GM23248 (cell line): Measurements from ENCODE around the gene NCK2. TPM values are rescaled to one million over a fixed set of nuclear protein-coding genes. Genes with fewer than 3 reads are reported as not detected.

Source experiments
- DNase-seq: peaks from one replicate; pipeline ENCODE4 v3.0.0-alpha.2; 2015
- H2AFZ ChIP-seq: fragments of 200-600 bp; sonication (generic); 2 replicates; pipeline ENCODE4 v1.6.1; 2016; ENCODE audit warnings: antibody characterized with exemption
- H3F3A ChIP-seq: fragments of 200-600 bp; sonication (generic); 2 replicates; pipeline ENCODE4 v1.6.1; 2016; ENCODE audit warnings: mild to moderate bottlenecking, antibody characterized with exemption, mixed run types; ENCODE audit not compliant: insufficient read depth
- H3K27ac ChIP-seq: fragments of 200-600 bp; sonication (generic); 2 replicates; pipeline ENCODE4 v1.5.1; 2016; ENCODE audit warnings: mild to moderate bottlenecking
- H3K27me3 ChIP-seq: fragments of 200-600 bp; sonication (generic); replicated peaks from 2 replicates; pipeline ENCODE4 v1.6.1; 2016; ENCODE audit warnings: mild to moderate bottlenecking; ENCODE audit not compliant: insufficient read depth
- H3K36me3 ChIP-seq: fragments of 200-600 bp; sonication (generic); 2 replicates; pipeline ENCODE4 v1.6.1; 2016; ENCODE audit warnings: low read depth, mild to moderate bottlenecking
- H3K4me1 ChIP-seq: fragments of 200-600 bp; sonication (generic); 2 replicates; pipeline ENCODE4 v1.6.1; 2016; ENCODE audit warnings: mild to moderate bottlenecking; ENCODE audit not compliant: insufficient read depth
- H3K4me2 ChIP-seq: fragments of 200-600 bp; sonication (generic); one replicate; pipeline ENCODE4 v1.6.1; 2016; ENCODE audit warnings: mild to moderate bottlenecking; ENCODE audit not compliant: unreplicated experiment
- H3K4me3 ChIP-seq: fragments of 200-600 bp; sonication (generic); 2 replicates; pipeline ENCODE4 v1.5.1; 2016; ENCODE audit warnings: mild to moderate bottlenecking
- H3K79me2 ChIP-seq: fragments of 200-600 bp; sonication (generic); 2 replicates; pipeline ENCODE4 v1.6.1; 2016; ENCODE audit warnings: mild to moderate bottlenecking; ENCODE audit not compliant: insufficient read depth
- H3K9ac ChIP-seq: fragments of 200-600 bp; sonication (generic); 2 replicates; pipeline ENCODE4 v1.6.1; 2016; ENCODE audit warnings: mild to moderate bottlenecking
- H3K9me2 ChIP-seq: fragments of 200-600 bp; sonication (generic); 2 replicates; pipeline ENCODE4 v1.6.1; 2016; ENCODE audit warnings: mixed run types, mild to moderate bottlenecking, moderate library complexity; ENCODE audit not compliant: insufficient read depth
- H3K9me3 ChIP-seq: fragments of 200-600 bp; sonication (generic); one replicate; pipeline ENCODE4 v1.6.1; 2017; ENCODE audit warnings: low read depth
- H4K20me1 ChIP-seq: fragments of 200-600 bp; sonication (generic); 2 replicates; pipeline ENCODE4 v1.6.0; 2016; ENCODE audit not compliant: insufficient read depth
- EZH2 ChIP-seq: fragments of 200-600 bp; sonication (generic); IDR thresholded peaks from 2 replicates; pipeline ENCODE4 v1.6.1; 2018; ENCODE audit warnings: antibody characterized with exemption, mild to moderate bottlenecking; ENCODE audit not compliant: insufficient read depth, poor library complexity, severe bottlenecking
- EZH2phosphoT487 ChIP-seq: fragments of 200-600 bp; sonication (generic); IDR thresholded peaks from 2 replicates; pipeline ENCODE4 v1.6.1; 2018; ENCODE audit warnings: antibody characterized with exemption, moderate library complexity, mild to moderate bottlenecking, low read depth; ENCODE audit not compliant: insufficient read depth
- WGBS, 2 experiments: methylation state at CpG; one replicate each; pipeline ENCODE4 v1.1.6; 2015 to 2017; ENCODE audit warnings: low lambda C conversion rate in 2 of 2, low coverage in 1 of 2; ENCODE audit errors: missing lambda C conversion rate in 2 of 2; 5-methylcytosine and 5-hydroxymethylcytosine counted together
- in situ Hi-C: fragments of 300-500 bp; cut with MboI; formaldehyde crosslinking; loops from 2 replicates; pipeline ENCODE4 v1.15.0; 2020
- polyA plus RNA-seq: library from polyadenylated mRNA; unstranded; fragments of >200 nt; fragmentation: Nextera tagmentation; extraction: Ambion mirVana; gene quantifications from 2 replicates; pipeline ENCODE4 v1.2.1, GENCODE V29; 2016
- total RNA-seq: library from RNA; depleted of rRNA; stranded (reverse); fragments of >200 nt; shearing (Covaris generic); gene quantifications from 2 replicates; pipeline ENCODE4 v1.2.3, GENCODE V29; 2014

The NCK2 gene
- total and polyA plus RNA-seq, 2 experiments from 2014 or later, result 5.1 to 25.2 TPM

DNA sequence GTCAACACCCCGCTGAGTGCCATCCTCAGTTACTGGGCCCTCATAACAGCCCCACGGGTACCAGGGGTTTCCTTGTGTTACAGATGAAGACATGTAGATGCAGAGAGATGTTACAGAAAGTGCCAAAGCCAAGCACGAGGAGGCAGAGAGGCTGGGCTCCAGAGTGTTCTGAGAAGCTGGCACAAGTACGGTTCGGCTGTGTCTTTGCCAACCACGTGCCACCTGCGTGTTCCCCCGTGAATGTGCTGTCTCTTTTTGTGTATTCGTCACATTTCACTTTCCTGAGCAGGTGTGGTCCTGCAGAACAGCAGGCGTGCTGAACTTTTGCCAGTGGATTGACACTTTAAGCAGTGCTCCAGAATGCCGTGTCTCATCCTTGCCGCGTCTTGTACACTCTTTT lies 124.6 kb downstream of the NCK2 start:
- Histone ChIP-seq H3K4me2 (no peak overlapping the region), H3K9me3 (no peaks in the 10 kb centered on the region), H3K79me2 (peaks cover 14% of the 10 kb centered on the region), H2AFZ (no peak overlapping the region), H3K9me2 (no peaks in the 10 kb centered on the region), H3K36me3 (no peaks in the 10 kb centered on the region), H3K9ac (no peak overlapping the region), H3K27me3 (no peaks in the 10 kb centered on the region), H3F3A (peaks cover 12% of the 10 kb centered on the region; the same call in 1 of the 2 replicates), H3K27ac (no peak overlapping the region), H3K4me3 (no peak overlapping the region), H3K4me1 (peaks cover 28% of the 10 kb centered on the region), H4K20me1 (no peaks in the 10 kb centered on the region)
- in situ Hi-C loops, result no loop called here
- WGBS, 2 experiments, result 94 to 96% methylated on average over 13 of the region's 13 CpGs
- no peak for DNase-seq
- no peak for TF ChIP-seq EZH2
- TF ChIP-seq EZH2phosphoT487, result no peak

DNA sequence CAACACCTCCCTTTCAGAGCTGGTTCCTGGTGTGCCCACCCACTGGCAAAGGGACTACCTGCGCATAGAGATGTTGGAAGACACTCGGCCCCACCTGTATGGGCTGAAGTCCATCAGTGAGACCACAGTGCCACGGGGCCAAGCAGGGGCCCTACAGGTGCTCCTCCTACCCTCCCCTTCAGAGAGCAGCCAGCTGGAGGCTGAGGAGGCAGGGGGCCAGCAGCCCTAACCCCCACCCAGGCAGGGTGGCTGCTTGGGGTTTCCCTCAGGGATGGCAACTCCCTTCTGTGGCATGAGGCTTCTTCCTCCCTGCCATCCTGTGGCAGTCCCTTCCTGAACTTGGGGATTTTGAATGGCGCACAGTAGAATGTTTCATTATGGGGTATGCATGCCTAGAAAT lies 125.3 kb downstream of the NCK2 start:
- no peaks in the 10 kb centered on the region for H3K9me2 ChIP-seq
- in situ Hi-C loops, result no loop called here
- H3K79me2 ChIP-seq, result peaks cover 14% of the 10 kb centered on the region
- H3K36me3 ChIP-seq, result no peaks in the 10 kb centered on the region
- H2AFZ ChIP-seq, result no peak overlapping the region
- H3K9ac ChIP-seq, result no peak overlapping the region
- H3K9me3 ChIP-seq, result no peaks in the 10 kb centered on the region
- TF ChIP-seq EZH2phosphoT487 (no peak), EZH2 (no peak)
- no peak overlapping the region for H3K4me2 ChIP-seq
- no peaks in the 10 kb centered on the region for H4K20me1 ChIP-seq
- 82 to 93% methylated on average over 4 of the region's 4 CpGs for WGBS, 2 experiments
- H3K4me1 ChIP-seq, result peaks cover 28% of the 10 kb centered on the region
- H3K4me3 ChIP-seq, result no peak overlapping the region
- no peak for DNase-seq
- peaks cover 12% of the 10 kb centered on the region; the same call in 1 of the 2 replicates for H3F3A ChIP-seq
- H3K27me3 ChIP-seq, result no peaks in the 10 kb centered on the region
- H3K27ac ChIP-seq, result no peak overlapping the region

DNA sequence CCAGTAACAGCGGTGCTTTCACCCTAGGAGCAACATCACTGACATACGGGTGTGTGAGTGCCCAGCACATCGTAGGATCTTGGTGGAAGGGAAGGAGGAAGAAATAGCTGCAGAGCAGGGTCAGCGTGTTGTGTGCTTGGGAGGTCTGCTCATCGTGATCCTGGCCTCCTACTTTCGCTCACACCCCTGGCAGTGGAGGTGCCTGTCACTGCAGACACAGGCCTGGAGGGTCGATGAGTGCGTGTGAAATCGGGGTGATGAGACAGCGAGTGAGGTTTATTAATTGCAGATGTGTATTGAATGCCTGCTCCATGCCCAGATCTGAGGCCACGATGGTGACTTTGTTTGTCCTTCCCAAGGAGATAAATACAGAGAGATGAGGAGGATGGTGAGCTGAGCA lies 126.1 kb downstream of the NCK2 start:
- no peak for TF ChIP-seq EZH2phosphoT487
- no peak for TF ChIP-seq EZH2
- H4K20me1 ChIP-seq, result no peaks in the 10 kb centered on the region
- no peaks in the 10 kb centered on the region for H3K9me3 ChIP-seq
- DNase-seq, result no peak
- H3K79me2 ChIP-seq, result peaks cover 14% of the 10 kb centered on the region
- H3K4me1 ChIP-seq, result peaks cover 20% of the 10 kb centered on the region
- no peak overlapping the region for H3K4me2 ChIP-seq
- H3K9me2 ChIP-seq, result no peaks in the 10 kb centered on the region
- 74 to 77% methylated on average over 11 of the region's 11 CpGs for WGBS, 2 experiments
- H3F3A ChIP-seq, result peaks cover 12% of the 10 kb centered on the region; the same call in 1 of the 2 replicates
- no peak overlapping the region for H3K27ac ChIP-seq
- H3K4me3 ChIP-seq, result no peak overlapping the region
- H3K9ac ChIP-seq, result no peak overlapping the region
- in situ Hi-C loops, result no loop called here
- H3K27me3 ChIP-seq, result no peaks in the 10 kb centered on the region
- no peak overlapping the region for H2AFZ ChIP-seq
- H3K36me3 ChIP-seq, result no peaks in the 10 kb centered on the region

DNA sequence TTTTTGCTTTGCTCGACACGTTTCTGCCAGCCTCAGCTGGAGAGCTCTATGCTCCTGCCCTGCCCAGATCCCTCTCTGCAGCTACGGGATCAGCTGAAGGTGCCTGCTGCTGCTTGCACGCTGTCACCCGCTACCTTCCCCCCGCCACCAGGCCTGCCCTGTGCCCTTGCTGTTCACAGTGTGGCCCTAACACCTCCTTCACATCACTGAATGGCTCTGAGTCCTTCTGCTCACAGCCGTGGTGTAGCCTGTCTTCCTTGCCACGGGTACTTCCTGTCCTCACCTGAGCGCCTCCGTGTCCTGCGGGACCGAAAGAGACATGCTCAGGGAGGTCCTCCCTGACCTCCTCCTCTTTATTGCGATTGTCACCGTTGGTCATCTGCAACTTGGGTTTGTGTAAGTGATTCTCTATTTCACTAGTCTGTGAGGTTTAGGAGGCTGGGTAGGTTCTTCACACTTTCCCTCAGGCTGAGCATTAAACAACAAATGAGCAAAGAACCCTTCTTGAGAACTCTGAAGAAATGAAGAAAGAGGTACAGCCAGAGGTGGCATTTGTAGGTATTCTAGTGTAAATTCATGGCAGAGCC lies 127.5 kb downstream of the NCK2 start:
- Histone ChIP-seq H3K36me3 (no peaks in the 10 kb centered on the region), H3K9me3 (no peaks in the 10 kb centered on the region), H3K4me3 (no peak overlapping the region), H4K20me1 (no peaks in the 10 kb centered on the region; the same call in 1 of the 2 replicates), H3K27ac (no peak overlapping the region), H3K27me3 (no peaks in the 10 kb centered on the region), H3K79me2 (peaks cover 14% of the 10 kb centered on the region), H3K4me2 (no peak overlapping the region), H3K9me2 (no peaks in the 10 kb centered on the region), H3K9ac (no peak overlapping the region), H2AFZ (no peak overlapping the region), H3K4me1 (peaks cover 10% of the 10 kb centered on the region), H3F3A (peaks cover 1% of the 10 kb centered on the region; the same call in 1 of the 2 replicates)
- in situ Hi-C loops, result no loop called here
- no peak for TF ChIP-seq EZH2
- TF ChIP-seq EZH2phosphoT487, result no peak
- WGBS, 2 experiments, result 88 to 92% methylated on average over 14 of the region's 14 CpGs
- DNase-seq, result no peak
